H9 (cell line): ENCODE measurements around the gene DYNC1H1. TPM values are rescaled to one million over a fixed set of nuclear protein-coding genes. Genes with fewer than 3 reads are reported as not detected.

Source experiments
- DNase-seq: peaks from one replicate; pipeline ENCODE4 v3.0.0-alpha.2; 2017
- H2AFZ ChIP-seq: one replicate; pipeline ENCODE4 v1.6.1; 2013; ENCODE audit warnings: mild to moderate bottlenecking, low read length, control low read depth, moderate library complexity
- H2AK5ac ChIP-seq: 2 replicates; pipeline ENCODE4 v1.6.1; 2013; ENCODE audit warnings: low read length, control low read depth, mixed read lengths; ENCODE audit not compliant: insufficient read length
- H2BK120ac ChIP-seq: one replicate; pipeline ENCODE4 v1.6.1; 2013; ENCODE audit warnings: low read depth, mild to moderate bottlenecking, low read length, control low read depth, inconsistent platforms; ENCODE audit not compliant: poor library complexity, severe bottlenecking
- H2BK12ac ChIP-seq: 2 replicates; pipeline ENCODE4 v1.6.1; 2013; ENCODE audit warnings: low read length, control low read depth, mixed read lengths, low read depth; ENCODE audit not compliant: insufficient read length
- H2BK15ac ChIP-seq: 2 replicates; pipeline ENCODE4 v1.6.1; 2013; ENCODE audit warnings: low read depth, low read length, control low read depth
- H2BK20ac ChIP-seq: one replicate; pipeline ENCODE4 v1.6.1; 2013; ENCODE audit warnings: low read depth, mild to moderate bottlenecking, low read length, control low read depth, inconsistent platforms; ENCODE audit not compliant: poor library complexity, severe bottlenecking
- H2BK5ac ChIP-seq: 2 replicates; pipeline ENCODE4 v1.6.1; 2013; ENCODE audit warnings: low read length, control low read depth, mixed read lengths; ENCODE audit not compliant: insufficient read length
- H3K14ac ChIP-seq: 2 replicates; pipeline ENCODE4 v1.6.1; 2013; ENCODE audit warnings: low read length, control low read depth; ENCODE audit not compliant: insufficient read depth
- H3K18ac ChIP-seq: 2 replicates; pipeline ENCODE4 v1.6.1; 2013; ENCODE audit warnings: low read depth, mild to moderate bottlenecking, mixed read lengths, low read length, control low read depth; ENCODE audit not compliant: insufficient read length
- H3K23ac ChIP-seq: 2 replicates; pipeline ENCODE4 v1.6.1; 2013; ENCODE audit warnings: low read length, control low read depth, mixed read lengths, low read depth; ENCODE audit not compliant: insufficient read length
- H3K23me2 ChIP-seq: 2 replicates; pipeline ENCODE4 v1.6.1; 2013; ENCODE audit warnings: low read depth, mild to moderate bottlenecking, mixed read lengths, low read length, control low read depth; ENCODE audit not compliant: insufficient read length, poor library complexity, severe bottlenecking
- H3K27ac ChIP-seq: 2 replicates; pipeline ENCODE4 v1.5.1; 2013; ENCODE audit warnings: low read length, control low read depth, mixed read lengths, low read depth; ENCODE audit not compliant: insufficient read length
- H3K27me3 ChIP-seq: 2 replicates; pipeline ENCODE4 v1.6.1; 2013; ENCODE audit warnings: low read length, control low read depth, inconsistent platforms; ENCODE audit not compliant: insufficient read depth
- H3K4ac ChIP-seq: 2 replicates; pipeline ENCODE4 v1.6.1; 2013; ENCODE audit warnings: low read depth, mild to moderate bottlenecking, control low read depth, inconsistent platforms, low read length, moderate library complexity
- H3K4me1 ChIP-seq: 2 replicates; pipeline ENCODE4 v1.6.1; 2013; ENCODE audit warnings: low read length, control low read depth, inconsistent platforms; ENCODE audit not compliant: insufficient read depth
- H3K4me2 ChIP-seq: 2 replicates; pipeline ENCODE4 v1.6.1; 2013; ENCODE audit warnings: low read length, control low read depth, mixed read lengths; ENCODE audit not compliant: insufficient read length, insufficient read depth
- H3K56ac ChIP-seq: 2 replicates; pipeline ENCODE4 v1.6.1; 2013; ENCODE audit warnings: low read depth, mild to moderate bottlenecking, mixed read lengths, low read length, control low read depth; ENCODE audit not compliant: insufficient read length
- H3K79me1 ChIP-seq: 2 replicates; pipeline ENCODE4 v1.6.1; 2013; ENCODE audit warnings: low read depth, mild to moderate bottlenecking, moderate library complexity, low read length, control low read depth, inconsistent platforms; ENCODE audit not compliant: insufficient read depth, poor library complexity, severe bottlenecking
- H3K79me2 ChIP-seq: 2 replicates; pipeline ENCODE4 v1.6.1; 2013; ENCODE audit warnings: low read length, control low read depth, inconsistent platforms; ENCODE audit not compliant: insufficient read depth
- H3K9ac ChIP-seq: 2 replicates; pipeline ENCODE4 v1.6.1; 2013; ENCODE audit warnings: low read length, control low read depth, mixed read lengths; ENCODE audit not compliant: insufficient read length; ENCODE audit errors: extremely low read depth
- H3K9me3 ChIP-seq: one replicate; pipeline ENCODE4 v1.6.1; 2013; ENCODE audit warnings: low read depth, low read length, inconsistent platforms; ENCODE audit not compliant: control insufficient read depth
- H3T11ph ChIP-seq: one replicate; pipeline ENCODE4 v1.6.1; 2013; ENCODE audit warnings: mild to moderate bottlenecking, low read length, control low read depth, inconsistent platforms
- H4K20me1 ChIP-seq: one replicate; pipeline ENCODE4 v1.6.1; 2013; ENCODE audit not compliant: control insufficient read depth, insufficient read length, insufficient read depth
- H4K5ac ChIP-seq: 2 replicates; pipeline ENCODE4 v1.6.1; 2013; ENCODE audit warnings: low read depth, mild to moderate bottlenecking, mixed read lengths, low read length, control low read depth; ENCODE audit not compliant: insufficient read length
- H4K8ac ChIP-seq: replicated peaks from 2 replicates; pipeline ENCODE4 v1.6.1; 2013; ENCODE audit warnings: low read length, control low read depth, mixed read lengths, low read depth; ENCODE audit not compliant: insufficient read length
- H4K91ac ChIP-seq: 2 replicates; pipeline ENCODE4 v1.6.1; 2013; ENCODE audit warnings: low read depth, mild to moderate bottlenecking, moderate library complexity, mixed read lengths, low read length, control low read depth; ENCODE audit not compliant: insufficient read length
- H3K27ac Mint-ChIP-seq, 3 experiments: 2 replicates in 2 of 3; 3 replicates in 1 of 3; pipeline ENCODE4 v1.8.0; 2020 to 2021; ENCODE audit warnings: mixed read lengths in 3 of 3, mild to moderate bottlenecking in 1 of 3, moderate library complexity in 1 of 3
- H3K27me3 Mint-ChIP-seq: 2 replicates; pipeline ENCODE4 v1.8.0; 2021; ENCODE audit warnings: low read depth, mild to moderate bottlenecking, moderate library complexity, mixed read lengths
- H3K36me3 Mint-ChIP-seq, 3 experiments: 2 replicates in 2 of 3; 3 replicates in 1 of 3; pipeline ENCODE4 v1.8.0; 2020 to 2021; ENCODE audit warnings: low read depth in 3 of 3, mixed read lengths in 3 of 3; ENCODE audit not compliant: insufficient read depth in 1 of 3
- H3K4me1 Mint-ChIP-seq, 2 experiments: 2 replicates each; pipeline ENCODE4 v1.8.0; 2020; ENCODE audit warnings: mixed read lengths in 2 of 2
- H3K4me3 Mint-ChIP-seq, 2 experiments: 2 replicates in 1 of 2; 3 replicates in 1 of 2; pipeline ENCODE4 v1.8.0; 2020 to 2021; ENCODE audit warnings: mild to moderate bottlenecking in 2 of 2, mixed read lengths in 2 of 2, moderate library complexity in 1 of 2
- H3K9me3 Mint-ChIP-seq, 2 experiments: 2 replicates in 1 of 2; 3 replicates in 1 of 2; pipeline ENCODE4 v1.8.0; 2020; ENCODE audit warnings: mild to moderate bottlenecking in 2 of 2, mixed read lengths in 2 of 2, moderate library complexity in 1 of 2
- CTCF ChIP-seq: fragments of 200-600 bp; sonication (generic); conservative IDR thresholded peaks from 3 replicates; pipeline ENCODE4 v1.8.0; 2021; ENCODE audit warnings: antibody characterized with exemption, mild to moderate bottlenecking
- WGBS: extraction: QIAGEN DNeasy Blood & Tissue Kit; methylation state at CpG from one replicate; pipeline ENCODE4 v1.1.7; 2013; ENCODE audit warnings: missing lambda C conversion rate, low lambda C conversion rate, mixed read lengths; ENCODE audit not compliant: insufficient read length; ENCODE audit errors: extremely low coverage; 5-methylcytosine and 5-hydroxymethylcytosine counted together
- total RNA-seq: library from RNA; stranded (reverse); gene quantifications from 2 replicates; pipeline ENCODE4 v1.2.1, GENCODE V29; 2021

Gene DYNC1H1
- total RNA-seq, 1 experiment from 2014 or later: 359 TPM

- peaks cover 17 to 28% of the 10 kb centered on the region in 2 experiments for H3K4me1 Mint-ChIP-seq
- H3K27me3 Mint-ChIP-seq: peaks cover 7% of the 10 kb centered on the region
Measured at GRCh38 chr14:102090713-102091112, 126.3 kb downstream of the DYNC1H1 start.

More at GRCh38 chr14:102090713-102091112, 126.3 kb downstream of the DYNC1H1 start:
- H3K9me3 ChIP-seq: no peaks in the 10 kb centered on the region
- H3K79me1 ChIP-seq: no peaks in the 10 kb centered on the region
- Mint-ChIP-seq H3K9me3 (no peaks in the 10 kb centered on the region; a peak in 2 of 5 replicates), H3K36me3 (peaks cover 6 to 11% (median 6%) of the 10 kb centered on the region in 3 experiments), H3K27ac (no peak overlapping the region), H3K4me3 (no peak overlapping the region)
- H4K91ac ChIP-seq: no peak overlapping the region
- peaks cover 5% of the 10 kb centered on the region for H3K23me2 ChIP-seq
- no peak overlapping the region for H2BK5ac ChIP-seq
- no peak overlapping the region for H3K18ac ChIP-seq
- H3K23ac ChIP-seq: no peak overlapping the region
- H2BK120ac ChIP-seq: no peak overlapping the region
- H3K79me2 ChIP-seq: peaks cover 3% of the 10 kb centered on the region; the same call in 1 of the 2 replicates
- TF ChIP-seq CTCF: no peak
- H2AFZ ChIP-seq: no peak overlapping the region
- H3K4me2 ChIP-seq: no peak overlapping the region
- no peak overlapping the region for H2BK12ac ChIP-seq
- no peak overlapping the region for H3K27ac ChIP-seq
- no peaks in the 10 kb centered on the region for H3K4me1 ChIP-seq
- WGBS: no CpG with 5 or more reads among the region's 3 CpGs
- no peak overlapping the region for H3K56ac ChIP-seq
- H3K14ac ChIP-seq: no peak overlapping the region
- no peak overlapping the region for H2AK5ac ChIP-seq
- H4K8ac ChIP-seq: no peak overlapping the region
- H3T11ph ChIP-seq: no peak overlapping the region
- no peak overlapping the region for H2BK15ac ChIP-seq
- H4K5ac ChIP-seq: no peak overlapping the region
- H3K4ac ChIP-seq: no peak overlapping the region
- no peak for DNase-seq
- H3K9ac ChIP-seq: no peak overlapping the region
- H4K20me1 ChIP-seq: no peaks in the 10 kb centered on the region
- no peaks in the 10 kb centered on the region for H3K27me3 ChIP-seq
- no peak overlapping the region for H2BK20ac ChIP-seq
